ENCODE measurements around the gene ARHGEF2. TPM values are rescaled to one million over a fixed set of nuclear protein-coding genes. Genes with fewer than 3 reads are reported as not detected.

The ARHGEF2 gene
- total RNA-seq, 2 experiments from 2014 or later = 147 to 150 TPM

- ATAC-seq = no peak
- DNase-seq = no peak
- Mint-ChIP-seq H3K27me3 (peaks cover 5% of the 10 kb centered on the region), H3K27ac (peak overlapping the region; percentile 94), H3K4me3 (peak overlapping the region; percentile 82), H3K4me1 (ENCODE audit: low read depth) (peaks cover 25% of the 10 kb centered on the region), H3K9me3 (no peaks in the 10 kb centered on the region), H3K36me3 (ENCODE audit: low read depth) (peaks cover 28% of the 10 kb centered on the region)
- CTCF ChIA-PET = interaction anchor here (1.3 to 5.9 kb wide), 4 partner anchors 31 to 109 kb away, joined by 4 to 26 read pairs (median 6); no protein-coding TSS in a partner anchor
- intact Hi-C loops (cut with micrococcal nuclease) = loop anchor here (2.0 kb wide), 1 partner anchor 34 kb away; the partner anchor contains the start of gene LAMTOR2
- POLR2A ChIA-PET = interaction anchor here (0.5 to 2.8 kb wide), 12 partner anchors 11 to 279 kb away, joined by 3 to 17 read pairs (median 3); no protein-coding TSS in a partner anchor
- TF ChIP-seq CTCF (IDR thresholded peaks at IDR 0.05) = no peak
Measured at GRCh38 chr1:156021093-156021428, 42.7 kb upstream of the ARHGEF2 start.

- peak within 1 kb of the TSS; percentile 82 for H3K4me3 Mint-ChIP-seq
- H3K36me3 Mint-ChIP-seq (ENCODE audit: low read depth) = peaks cover 28% of the 10 kb centered on the region
- H3K4me1 Mint-ChIP-seq (ENCODE audit: low read depth) = peaks cover 22% of the 10 kb centered on the region
- peak within 1 kb of the TSS; percentile 94 for H3K27ac Mint-ChIP-seq
- ATAC-seq = peak; percentile 100
- peaks cover 4% of the 10 kb centered on the region for H3K27me3 Mint-ChIP-seq
- POLR2A ChIA-PET = interaction anchor here (0.7 to 2.8 kb wide), 14 partner anchors 11 to 97 kb away, joined by 3 to 17 read pairs (median 3); partner anchors contain the start of gene LAMTOR2
- CTCF ChIA-PET = interaction anchor here (1.3 to 5.9 kb wide), 5 partner anchors 31 to 110 kb away, joined by 3 to 26 read pairs (median 5); no protein-coding TSS in a partner anchor
- intact Hi-C loops (cut with micrococcal nuclease) = loop anchor here (2.0 kb wide), 1 partner anchor 34 kb away; the partner anchor contains the start of gene LAMTOR2
- peak; percentile 92 for DNase-seq
- H3K9me3 Mint-ChIP-seq = no peaks in the 10 kb centered on the region
- TF ChIP-seq CTCF (IDR thresholded peaks at IDR 0.05) = no peak
Measured at GRCh38 chr1:156020293-156021092, 42.1 kb upstream of the ARHGEF2 start, which contains the start of gene SSR2. SSR2 (minus strand) TSS chr1:156020951; CDS start chr1:156020167, 784 bp downstream.

DNA sequence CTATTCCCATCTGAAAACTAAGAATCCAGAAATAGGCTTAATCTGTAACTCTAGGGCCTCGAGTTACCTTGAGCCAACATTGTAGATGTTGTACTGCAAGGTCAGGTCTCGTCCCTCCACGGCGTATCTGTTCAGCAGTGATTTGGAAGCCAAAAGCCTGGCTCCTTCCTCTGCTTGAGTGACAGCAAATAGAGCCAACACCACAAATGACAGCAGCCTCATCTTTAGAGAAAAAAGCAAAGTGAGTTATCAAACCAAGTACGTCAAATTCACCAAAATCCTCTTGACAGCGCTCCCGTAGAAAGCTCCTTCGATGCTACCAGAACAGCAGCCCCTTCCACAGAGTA, 41.6 kb upstream of the ARHGEF2 start:
- no peaks in the 10 kb centered on the region for H3K27me3 Mint-ChIP-seq
- ATAC-seq = no peak
- ChIA-PET CTCF (interaction anchor here (1.3 to 5.9 kb wide), 3 partner anchors 30 to 46 kb away, joined by 3 to 26 read pairs (median 8); no protein-coding TSS in a partner anchor), POLR2A (interaction anchor here (0.9 to 2.8 kb wide), 7 partner anchors 10 to 47 kb away, joined by 3 to 17 read pairs (median 4); partner anchors contain the start of gene LAMTOR2)
- H3K4me3 Mint-ChIP-seq = peak overlapping the region; percentile 82
- no peak for TF ChIP-seq CTCF (IDR thresholded peaks at IDR 0.05)
- no peak for DNase-seq
- intact Hi-C loops (cut with micrococcal nuclease) = loop anchor here (2.0 kb wide), 1 partner anchor 35 kb away; the partner anchor contains the start of gene LAMTOR2
- peaks cover 29% of the 10 kb centered on the region for H3K36me3 Mint-ChIP-seq (ENCODE audit: low read depth)
- H3K4me1 Mint-ChIP-seq (ENCODE audit: low read depth) = peaks cover 22% of the 10 kb centered on the region
- H3K9me3 Mint-ChIP-seq = no peaks in the 10 kb centered on the region
- peak overlapping the region; percentile 94 for H3K27ac Mint-ChIP-seq

GRCh38 chr1:156014829-156015228, 36.5 kb upstream of the ARHGEF2 start:
- H3K27me3 Mint-ChIP-seq = no peaks in the 10 kb centered on the region
- ChIA-PET CTCF (interaction anchor here (1.4 kb wide), 1 partner anchor 10 kb away, joined by 4 read pairs; no protein-coding TSS in a partner anchor), POLR2A (interaction anchor here (1.0 to 2.1 kb wide), 5 partner anchors 10 to 115 kb away, joined by 3 to 7 read pairs (median 3); partner anchors contain the start of gene ARHGEF2)
- no peak overlapping the region for H3K4me3 Mint-ChIP-seq
- H3K4me1 Mint-ChIP-seq (ENCODE audit: low read depth) = peaks cover 20% of the 10 kb centered on the region
- no peak for TF ChIP-seq CTCF (IDR thresholded peaks at IDR 0.05)
- H3K36me3 Mint-ChIP-seq (ENCODE audit: low read depth) = peaks cover 55% of the 10 kb centered on the region
- H3K9me3 Mint-ChIP-seq = no peaks in the 10 kb centered on the region
- intact Hi-C loops (cut with micrococcal nuclease) = no loop called here
- ATAC-seq (no peak), DNase-seq (no peak)
- no peak overlapping the region for H3K27ac Mint-ChIP-seq
